Activated CD8-positive, alpha-beta memory T cell treated with anti-CD3 and anti-CD28 coated beads, Interleukin-2, amount 50 U/mL, for 1 hour (primary cell): ENCODE data around the gene NAT16.
"Not testable (repeated sequence)": the region's sequence is repeated elsewhere in the genome, so short reads cannot be mapped to it uniquely, and the experiment has no call there.

Experiments
- DNase-seq: peaks from one replicate; pipeline ENCODE4 v3.0.0-alpha.2; 2020; ENCODE audit errors: extremely low read depth

Gene NAT16

DNA sequence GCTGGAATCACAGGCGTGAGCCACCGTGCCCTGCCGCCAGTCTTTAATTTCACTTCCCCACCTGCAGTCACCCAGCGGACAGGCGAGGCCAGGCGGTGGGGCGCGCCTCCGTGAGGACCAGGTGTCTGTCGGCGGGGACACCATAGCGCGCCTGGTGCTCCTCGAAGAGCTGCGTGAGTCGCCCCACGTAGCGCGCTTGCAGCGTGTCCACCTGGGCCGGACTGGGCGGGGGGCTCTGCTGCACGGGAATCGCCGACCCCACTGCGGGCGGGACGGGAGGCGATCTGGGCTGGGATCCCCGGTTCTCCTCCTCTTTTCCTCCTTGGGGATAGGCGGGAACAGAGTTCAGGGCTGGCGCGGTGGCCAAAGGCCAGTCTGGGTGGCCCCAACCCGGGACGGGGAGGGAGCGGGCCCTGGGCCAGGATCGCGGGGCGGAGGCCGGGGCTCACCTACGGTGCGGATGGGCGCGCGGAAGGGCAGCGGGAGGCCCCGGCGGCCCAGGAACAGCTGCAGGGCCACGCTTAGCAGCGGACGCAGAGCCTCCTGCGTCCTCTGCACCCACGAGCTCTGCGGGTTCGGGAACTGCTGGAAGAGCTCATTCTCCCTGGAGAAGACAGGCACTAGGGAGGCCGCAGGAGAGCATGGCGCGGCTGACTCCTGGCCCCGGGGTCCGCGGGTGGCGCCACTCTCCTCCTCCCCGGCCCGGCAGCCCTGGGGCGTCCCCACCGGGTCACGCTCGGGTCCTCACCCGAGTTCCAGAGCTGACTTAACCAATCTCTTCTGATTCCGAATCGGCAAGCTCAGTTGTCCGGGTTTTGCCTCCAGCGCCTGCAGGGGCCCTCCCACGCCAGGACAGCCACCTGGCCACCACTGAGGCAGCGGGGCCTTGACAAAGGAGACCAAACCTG, 21.9 kb upstream of the NAT16 start:
- DNase-seq, result no peak

DNA sequence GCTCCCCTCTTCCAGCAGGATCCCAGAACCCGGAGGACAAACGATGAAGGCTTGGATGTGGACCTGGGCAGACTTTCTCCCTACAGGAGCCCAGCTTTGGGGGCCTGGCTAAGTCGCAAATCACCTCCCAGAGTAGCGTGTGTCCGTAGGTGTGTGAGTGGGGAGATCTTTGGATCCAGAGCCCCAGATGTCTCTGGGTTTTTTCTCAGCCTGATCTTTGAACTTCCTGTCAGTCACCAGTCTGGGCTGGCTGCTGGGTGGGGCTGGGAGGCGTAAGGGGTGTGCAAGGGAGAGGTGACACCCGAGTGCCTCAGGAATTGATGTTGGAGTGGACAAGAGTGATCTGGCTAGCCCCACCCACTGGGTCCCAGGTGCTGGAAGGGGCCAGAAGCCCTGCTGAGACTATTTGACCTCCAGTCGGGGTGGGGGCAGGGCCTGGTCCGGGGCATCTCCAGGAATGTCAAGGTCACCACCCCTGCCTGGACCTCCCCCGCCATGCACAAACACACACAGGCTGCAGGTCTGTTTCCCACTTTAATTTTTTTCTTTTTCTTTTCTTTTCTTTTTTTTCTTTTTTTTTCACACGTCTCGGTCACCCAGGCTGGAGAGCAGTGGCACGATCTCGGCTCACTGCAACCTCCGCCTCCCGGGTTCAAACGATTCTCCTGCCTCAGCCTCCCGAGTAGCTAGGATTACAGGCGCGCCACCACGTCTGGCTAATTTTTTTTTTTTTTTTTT, 20.9 kb upstream of the NAT16 start, which contains the start of gene MOGAT3:
Gene MOGAT3 (minus strand): TSS at position 175 of the 738 bp plus-strand sequence. CDS start 182 bp downstream, outside the sequence.
- DNase-seq, result no peak

DNA sequence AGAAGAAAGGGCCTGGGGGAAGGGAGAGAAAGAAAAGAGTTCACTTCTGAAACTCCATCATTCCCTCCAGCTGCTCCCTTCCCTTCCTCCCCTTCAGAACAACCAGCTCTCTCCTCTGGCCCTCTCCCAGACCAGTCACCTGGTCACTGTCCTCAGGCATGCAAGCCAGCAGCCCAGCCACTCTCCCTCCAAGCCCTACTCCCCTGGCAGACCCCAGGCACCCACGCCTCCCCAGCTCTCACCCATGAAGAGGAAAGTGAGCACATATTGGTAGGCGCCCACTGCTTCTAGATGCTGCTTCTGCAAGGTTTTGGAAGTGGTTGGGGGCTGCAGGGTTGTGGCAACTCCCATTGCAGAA, 20.4 kb upstream of the NAT16 start:
- DNase-seq, result no peak

DNA sequence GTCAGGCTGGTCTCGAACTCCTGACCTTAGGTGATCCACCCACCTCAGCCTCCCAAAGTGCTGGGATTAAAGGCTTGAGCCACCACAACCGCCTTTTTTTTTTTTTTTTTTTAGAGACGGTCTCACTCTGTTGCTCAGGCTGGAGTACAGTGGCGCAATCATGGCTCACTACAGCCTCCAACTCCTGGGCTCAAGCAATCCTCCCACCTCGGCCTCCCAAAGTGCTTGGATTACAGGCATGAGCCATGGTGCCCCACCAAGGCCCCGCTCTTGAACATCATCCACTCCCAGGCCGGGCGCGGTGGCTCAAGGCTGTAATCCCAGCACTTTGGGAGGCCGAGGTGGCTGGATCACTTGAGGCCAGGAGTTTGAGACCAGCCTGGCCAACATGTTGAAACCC, 19.4 kb upstream of the NAT16 start:
- not testable (repeated sequence) for DNase-seq

DNA sequence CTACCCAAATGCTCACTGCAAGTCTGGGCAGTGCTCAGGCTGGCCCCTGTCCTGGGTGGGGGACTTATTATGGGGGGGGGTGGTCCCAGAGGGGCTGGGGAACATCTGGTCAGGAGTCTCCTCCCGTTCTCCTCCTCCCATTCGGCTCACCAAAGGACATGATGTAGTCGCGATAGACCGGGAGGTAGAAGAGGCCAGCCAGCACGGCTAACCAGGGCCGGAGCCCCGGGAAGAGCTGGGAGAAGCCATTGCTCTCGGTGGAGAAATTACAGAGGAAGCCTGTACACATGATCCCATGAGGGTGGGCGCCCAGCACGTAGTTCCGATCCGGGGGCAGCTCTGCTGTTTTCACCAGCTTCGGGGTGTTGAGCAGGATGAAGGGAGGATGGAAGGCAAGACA, 18.4 kb upstream of the NAT16 start:
- DNase-seq, result no peak

DNA sequence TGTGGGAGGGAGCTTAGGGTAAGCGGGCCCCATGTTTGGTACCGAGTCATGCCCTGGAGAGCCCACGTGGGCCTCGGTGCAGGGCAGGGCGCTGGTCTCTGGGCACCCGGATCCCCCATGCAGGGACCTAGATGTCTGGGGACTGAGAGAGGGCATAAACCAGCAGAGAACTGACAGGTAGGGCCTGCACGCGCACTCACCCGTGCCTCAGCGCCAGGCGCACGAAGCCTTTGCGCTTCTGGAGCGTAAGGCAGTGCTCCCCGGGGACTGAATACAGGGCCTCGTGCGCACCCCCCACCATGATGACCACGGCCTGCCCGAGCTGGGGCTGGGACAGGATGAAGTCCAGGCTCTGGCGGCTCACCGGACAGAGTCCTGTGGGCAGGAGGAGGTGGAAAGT, 17.9 kb upstream of the NAT16 start:
- DNase-seq, result no peak

DNA sequence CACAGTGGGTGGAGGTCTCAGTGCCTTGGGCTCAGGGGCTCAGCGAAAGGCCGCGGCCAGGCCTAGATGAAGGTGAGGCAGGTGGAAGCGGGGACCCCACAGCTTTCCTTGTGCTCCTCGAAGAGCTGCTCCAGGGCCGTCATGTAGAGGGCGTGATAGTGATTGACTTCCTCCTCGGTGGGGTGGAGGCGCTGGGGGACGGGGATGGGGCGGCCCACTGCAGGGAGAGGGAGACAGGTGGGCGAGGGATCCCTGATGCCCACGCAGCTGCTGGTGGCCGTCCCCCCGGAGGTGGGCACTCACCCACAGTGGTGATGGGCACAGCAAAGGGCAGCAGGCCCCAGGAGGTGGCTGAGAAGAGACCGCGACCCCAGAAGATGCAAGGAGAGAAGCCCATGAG, 15.8 kb upstream of the NAT16 start:
- DNase-seq, result no peak

DNA sequence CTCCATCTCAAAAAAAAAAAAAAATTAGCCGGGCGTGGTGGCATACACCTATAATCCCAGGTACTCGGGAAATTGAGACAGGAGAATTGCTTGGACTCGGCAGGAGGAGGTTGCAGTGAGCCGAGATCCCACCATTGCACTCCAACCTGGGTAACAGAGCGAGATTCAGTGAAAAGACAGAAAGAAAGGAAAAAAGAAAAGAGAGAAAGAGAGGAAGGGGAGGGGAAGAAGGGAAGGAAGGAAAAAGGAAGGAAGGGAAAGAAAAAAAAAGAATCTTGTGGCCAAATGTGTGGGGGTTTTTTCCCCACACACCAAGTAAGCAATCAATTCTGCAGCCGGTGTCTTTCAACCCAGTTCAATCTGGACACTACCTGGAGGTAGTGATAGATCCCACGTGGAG, 9.0 kb upstream of the NAT16 start:
- DNase-seq, result no peak

DNA sequence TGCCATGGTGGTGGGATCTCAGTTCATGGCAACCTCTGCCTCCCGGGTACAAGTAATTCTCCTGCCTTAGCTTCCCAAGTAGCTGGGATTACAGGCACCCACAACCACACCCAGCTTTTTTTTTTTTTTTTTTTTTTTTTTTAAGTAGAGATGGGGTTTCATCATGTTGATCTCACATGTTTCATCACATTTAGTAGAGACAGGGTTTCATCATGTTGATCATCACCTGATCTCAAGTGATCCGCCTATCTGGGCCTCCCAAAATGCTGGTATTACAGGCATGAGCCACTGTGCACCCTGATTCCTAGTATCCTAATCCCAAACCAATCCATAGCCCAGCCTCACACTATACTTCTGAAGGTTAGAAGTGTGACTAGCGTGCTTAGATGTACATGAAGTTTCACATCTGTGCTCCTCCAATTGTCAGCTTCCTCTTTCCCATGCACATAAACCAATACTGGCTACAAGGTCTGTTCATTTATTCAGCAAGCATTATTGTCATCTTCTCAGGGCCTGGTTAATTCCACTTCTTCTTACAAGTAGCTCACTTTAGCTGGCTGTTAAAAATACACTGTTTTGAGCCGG, 6.8 kb upstream of the NAT16 start:
- DNase-seq, result no peak

DNA sequence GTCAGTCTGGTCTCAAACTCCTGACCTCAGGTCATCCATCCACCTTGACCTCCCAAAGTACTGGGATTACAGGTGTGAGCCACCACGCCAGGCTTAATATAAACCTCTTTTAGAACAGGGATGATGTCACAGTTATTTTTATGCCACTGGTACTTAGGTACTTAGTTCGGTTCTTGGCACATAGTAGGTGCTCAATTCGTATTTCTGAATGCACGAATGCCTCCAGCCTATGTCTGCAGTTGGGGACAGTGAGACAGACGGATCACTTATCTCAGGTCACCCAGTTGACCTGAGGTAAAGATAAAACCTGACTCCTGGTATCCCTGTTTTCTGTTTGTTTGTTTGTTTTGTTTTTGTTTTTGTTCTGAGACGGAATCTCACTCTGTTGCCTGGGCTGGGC, 6.1 kb upstream of the NAT16 start:
- no peak for DNase-seq

DNA sequence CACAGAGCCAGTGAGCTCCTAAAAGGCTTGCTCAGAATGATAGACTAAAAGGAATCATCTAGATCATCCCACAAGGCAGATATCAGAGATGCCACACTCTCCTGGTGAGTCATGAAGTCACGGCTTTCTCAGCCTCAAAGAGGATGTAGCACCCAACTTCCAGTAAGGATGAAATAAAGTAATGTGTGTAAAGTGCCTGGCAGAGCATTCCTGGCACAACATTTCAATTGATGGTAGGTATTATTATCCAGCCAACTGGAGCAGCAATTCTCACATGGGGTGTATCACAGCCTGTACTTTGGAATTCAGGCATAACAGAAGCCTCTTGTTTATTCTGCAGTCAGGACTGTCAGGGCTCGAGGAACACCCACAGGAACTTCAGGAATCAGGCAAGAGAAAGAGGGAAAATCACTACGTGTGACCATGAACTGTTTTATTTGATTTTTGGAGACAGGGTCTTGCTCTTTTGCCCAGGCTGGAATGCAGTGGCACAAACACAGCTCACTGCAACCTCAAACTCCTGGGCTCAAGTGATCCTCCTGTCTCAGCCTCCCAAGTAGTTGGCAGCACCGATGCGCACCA, 5.3 kb upstream of the NAT16 start:
- no peak for DNase-seq

DNA sequence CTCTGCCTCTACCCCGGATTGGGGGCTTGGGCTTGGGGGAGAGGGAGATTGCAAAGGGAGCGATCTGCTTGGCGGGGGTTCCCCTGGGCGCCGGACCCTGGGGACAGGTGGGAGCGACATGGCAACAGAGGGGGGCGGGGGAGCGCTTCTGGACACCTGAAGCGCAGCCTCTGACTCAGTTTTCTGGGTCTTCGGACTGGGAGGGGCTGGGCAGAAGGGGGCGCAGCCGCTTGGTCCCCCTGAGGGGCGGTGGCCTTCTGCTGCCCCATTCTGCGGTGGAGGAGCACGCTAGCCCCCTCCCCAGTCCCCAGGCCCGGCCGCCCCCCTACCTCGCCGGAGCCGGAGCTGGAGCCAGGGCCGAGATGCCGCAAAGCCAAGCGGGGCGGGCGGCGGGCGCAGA, 380 bp downstream of the NAT16 start:
- DNase-seq, result no peak

DNA sequence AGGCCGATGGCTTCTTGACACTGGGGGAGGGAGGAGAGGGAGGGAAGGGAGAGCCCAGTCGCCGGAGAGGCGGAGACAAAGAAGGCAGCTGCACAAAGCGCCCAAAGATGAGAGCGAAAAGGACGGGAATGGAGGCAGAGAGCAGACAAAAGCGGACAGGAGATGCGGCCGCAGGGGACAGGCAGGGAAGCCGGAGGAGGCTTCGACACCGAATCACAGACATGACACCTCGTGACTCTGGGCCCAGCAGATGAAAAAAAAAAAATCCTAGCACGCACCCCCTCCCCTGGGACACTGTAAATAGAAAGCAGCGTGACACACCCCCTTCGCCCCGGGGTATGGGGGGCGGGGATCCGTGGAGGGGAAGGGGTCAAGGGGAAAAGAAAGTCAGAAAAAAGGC, 976 bp downstream of the NAT16 start:
- no peak for DNase-seq

DNA sequence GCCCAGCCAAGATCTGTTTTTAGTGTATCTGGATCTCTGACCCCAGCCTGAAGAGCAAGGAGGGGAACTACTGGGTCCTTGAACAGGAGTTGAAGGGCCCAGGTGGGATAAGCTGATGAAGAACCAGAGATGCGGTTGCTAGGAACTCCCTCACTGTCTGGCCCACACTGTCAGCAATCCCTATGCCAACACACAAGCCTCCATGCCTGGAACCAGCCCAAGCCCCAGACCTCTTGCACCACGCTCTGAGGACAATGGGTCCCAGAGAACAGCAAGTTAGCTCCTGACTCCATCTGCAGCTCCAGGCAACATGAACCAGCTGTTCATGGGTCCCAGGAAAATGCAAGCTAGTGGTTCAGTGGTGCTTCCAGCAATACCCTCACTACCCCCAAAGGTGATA, 2.4 kb downstream of the NAT16 start:
- DNase-seq, result no peak

DNA sequence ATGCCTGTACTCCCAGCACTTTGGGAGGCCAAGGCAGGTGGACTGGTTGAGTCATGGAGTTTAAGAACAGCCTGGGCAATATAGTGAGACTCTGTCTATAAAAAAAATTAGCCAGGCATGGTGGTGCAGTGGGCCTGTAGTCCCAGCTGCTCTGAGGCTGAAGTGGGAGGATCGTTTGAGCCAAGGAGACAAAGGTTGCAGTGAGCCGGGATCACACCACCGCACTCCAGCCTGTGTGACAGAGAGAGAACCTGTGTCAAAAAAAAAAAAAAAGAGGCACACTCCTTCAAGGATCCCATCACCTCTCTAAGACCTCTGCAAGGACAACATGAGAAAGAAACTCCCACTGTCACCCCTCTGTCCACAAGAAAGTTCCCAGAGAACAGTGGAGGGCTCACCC, 4.4 kb downstream of the NAT16 start:
- DNase-seq, result no peak

DNA sequence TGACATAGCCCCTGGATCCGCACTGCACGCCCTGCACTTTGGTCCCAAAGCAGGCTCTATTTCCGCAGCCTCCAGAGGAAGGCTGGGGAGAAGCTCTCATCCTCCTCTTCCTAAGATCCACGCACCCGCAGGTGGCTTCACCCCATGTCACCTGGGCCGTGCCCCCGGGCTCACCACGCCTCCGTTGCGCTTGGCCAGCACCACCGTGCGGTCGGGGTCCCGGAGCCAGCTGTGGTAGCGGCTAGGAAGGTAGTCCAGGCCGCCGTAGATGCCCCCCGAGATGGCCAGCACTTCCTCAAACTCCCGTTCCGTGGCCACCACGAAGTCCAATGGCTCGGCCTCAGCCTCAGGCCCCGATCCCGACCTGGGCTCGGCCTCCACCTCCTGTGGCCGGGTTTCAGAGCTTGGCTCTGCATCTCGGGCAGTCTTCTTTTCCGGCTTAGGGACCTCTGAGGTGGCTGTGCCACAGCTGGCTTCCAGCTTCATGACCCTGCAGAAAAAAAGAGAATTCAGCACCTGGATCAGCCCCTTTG, 5.7 kb downstream of the NAT16 start:
- DNase-seq, result no peak

DNA sequence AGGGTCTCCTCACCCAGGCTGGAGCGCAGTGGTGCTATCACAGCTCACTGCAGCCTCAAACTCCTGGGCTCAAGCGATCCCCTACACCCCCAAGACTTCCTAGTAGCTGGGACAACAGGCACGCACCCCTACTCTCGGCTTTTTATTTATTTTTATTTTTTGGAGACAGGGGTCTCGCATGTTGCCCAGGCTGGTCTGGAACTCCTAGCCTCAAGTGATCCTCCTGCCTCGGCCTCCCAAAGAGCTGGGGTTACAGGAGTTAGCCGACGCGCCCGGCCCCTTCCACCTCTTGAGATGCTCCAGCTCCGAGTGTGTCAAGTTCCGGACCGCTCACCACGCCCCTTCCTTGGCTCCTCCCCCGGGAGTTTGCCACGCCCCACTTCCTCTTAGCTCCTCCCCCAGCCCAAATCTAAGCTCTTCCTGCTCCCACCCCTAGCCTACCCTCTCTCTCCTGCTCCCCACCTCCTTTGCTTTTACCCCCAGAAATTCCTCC, 6.3 kb downstream of the NAT16 start:
- DNase-seq, result no peak

DNA sequence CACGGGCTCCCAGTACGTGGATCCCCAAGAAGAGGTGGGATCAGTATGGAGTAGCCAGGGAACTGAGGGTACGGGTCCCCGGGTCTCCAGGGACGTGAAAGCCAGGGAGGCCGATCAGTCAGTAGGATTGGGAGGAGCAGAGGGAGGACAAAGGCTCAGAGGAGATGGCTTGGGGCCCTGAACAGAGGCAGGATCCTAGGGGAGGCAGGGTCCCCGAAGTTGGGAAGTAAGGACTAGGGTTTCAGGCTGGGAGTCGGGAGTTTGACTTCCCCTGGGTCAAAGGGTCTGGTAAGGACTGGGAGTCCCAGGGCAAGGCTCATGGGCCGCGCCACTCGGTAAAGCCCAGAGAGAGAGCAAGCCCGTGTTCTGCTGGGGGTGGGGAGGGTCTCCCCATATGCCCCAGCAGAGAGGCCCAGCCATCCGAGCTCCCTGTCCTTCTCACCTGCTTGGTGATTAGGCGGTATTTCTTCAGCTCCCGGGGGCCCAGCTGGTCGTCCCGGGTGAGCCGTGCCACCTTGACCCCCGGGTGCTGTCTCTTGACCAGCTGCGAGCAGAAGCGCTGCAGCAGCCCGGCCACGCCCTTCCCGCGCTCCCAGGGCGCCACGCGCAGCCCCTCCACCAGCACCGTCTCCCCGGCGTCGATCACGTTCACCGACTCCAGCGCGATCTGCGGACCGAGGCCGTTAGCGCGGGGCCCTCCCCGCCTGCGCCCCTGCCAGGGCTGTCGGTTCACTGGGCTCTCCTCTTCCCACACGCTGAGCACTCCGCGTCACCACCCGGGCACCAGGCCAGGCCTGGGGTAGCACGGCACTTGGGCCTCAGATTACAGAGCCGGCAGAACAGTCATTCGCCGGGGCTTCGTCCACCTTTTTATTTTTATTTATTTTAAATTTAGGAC, 7.0 kb downstream of the NAT16 start:
- DNase-seq, result no peak

DNA sequence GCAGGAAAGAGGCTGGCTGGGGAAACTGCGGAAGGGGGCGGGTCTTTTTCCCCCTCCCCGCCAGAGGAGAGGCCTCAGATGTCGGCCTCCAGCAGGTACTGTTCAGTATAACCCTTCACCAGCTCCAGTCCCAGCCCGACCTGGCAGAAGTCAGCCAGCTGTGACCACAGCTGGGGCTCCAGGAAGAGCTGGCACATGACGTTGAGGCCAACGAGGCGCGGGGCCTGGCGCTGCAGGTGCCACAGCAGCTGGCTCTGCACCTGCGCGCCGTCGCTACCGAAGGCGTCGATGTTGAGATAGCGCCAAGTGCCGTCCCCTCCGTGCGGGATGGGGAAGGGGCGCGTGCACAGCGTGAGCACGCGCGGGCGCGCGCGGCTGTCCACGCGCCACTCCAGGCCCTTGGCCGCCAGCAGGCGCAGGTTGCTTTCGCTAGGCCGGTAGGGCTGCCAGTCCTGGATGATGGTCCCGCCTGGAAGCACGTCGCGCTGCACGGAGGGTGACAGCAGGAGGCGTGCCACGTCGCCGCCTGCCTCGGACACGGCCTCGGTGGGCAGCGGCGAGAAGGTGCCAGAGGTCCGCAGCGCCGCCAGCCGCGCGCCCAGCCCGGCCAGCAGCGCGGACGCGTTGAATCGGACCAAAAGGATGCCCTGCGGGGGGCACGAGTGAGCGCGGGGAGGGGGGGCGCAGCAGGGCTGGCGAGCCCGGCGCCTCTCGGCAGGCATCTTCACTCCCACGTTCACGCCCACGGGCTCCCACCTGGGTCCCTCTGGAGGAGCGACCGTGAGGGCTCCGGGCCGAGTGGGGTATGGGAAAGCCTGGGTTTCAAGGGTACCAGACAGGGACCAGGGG, 7.9 kb downstream of the NAT16 start:
- DNase-seq, result no peak

DNA sequence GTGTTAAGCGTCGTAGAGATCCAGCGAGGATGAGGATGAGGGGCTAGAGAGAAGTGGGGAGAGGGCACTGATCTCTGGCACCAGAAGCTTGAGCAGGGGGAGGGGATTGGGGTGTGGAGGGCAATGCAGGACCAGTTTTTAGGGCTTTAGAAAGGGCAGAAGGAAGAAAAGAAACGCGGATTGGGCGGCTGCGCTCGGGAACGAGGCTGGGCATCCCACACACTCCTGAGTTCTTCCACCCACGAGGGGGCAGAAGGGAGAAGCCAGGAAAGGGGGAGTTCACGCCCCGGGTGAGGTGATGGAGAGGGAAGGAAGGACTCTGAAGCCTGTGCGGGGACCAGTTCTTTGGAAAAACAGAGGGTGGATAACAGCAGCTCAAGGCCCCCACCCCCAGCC, 8.7 kb downstream of the NAT16 start:
- no peak for DNase-seq
